A549 treated with Mapracorat at 1 μM for 4 hours (cell line): ENCODE measurements around the gene TUBB8. TPM values are rescaled to one million over a fixed set of nuclear protein-coding genes. Genes with fewer than 3 reads are reported as not detected.

ENCODE experiments used
- total RNA-seq: library from RNA; stranded (reverse); fragments of 200-300 nt; extraction: Qiagen RNA extraction; gene quantifications from 5 replicates; pipeline ENCODE4 v1.2.3, GENCODE V29; 2022

The TUBB8 gene
- total RNA-seq, result 0.07 to 0.16 TPM (median 0.09 TPM) in 4 of 5 replicates, not detected in the other

GRCh38 chr10:48996-49395, at the start of gene TUBB8:
Gene TUBB8 (minus strand): TSS chr10:49296. CDS start chr10:49238, 58 bp downstream.

Other genes with a start within 250 kb of the TUBB8 start
- 34.3 to 47.1 TPM (median 41.5 TPM) in 5 replicates for gene ZMYND11, start 86.2 kb upstream of the TUBB8 start, total RNA-seq